ENCODE data around the gene PRMT3. TPM values are rescaled to one million over a fixed set of nuclear protein-coding genes. Genes with fewer than 3 reads are reported as not detected.

Gene PRMT3
- total RNA-seq, 1 experiment from 2014 or later = 22.6 TPM

DNA sequence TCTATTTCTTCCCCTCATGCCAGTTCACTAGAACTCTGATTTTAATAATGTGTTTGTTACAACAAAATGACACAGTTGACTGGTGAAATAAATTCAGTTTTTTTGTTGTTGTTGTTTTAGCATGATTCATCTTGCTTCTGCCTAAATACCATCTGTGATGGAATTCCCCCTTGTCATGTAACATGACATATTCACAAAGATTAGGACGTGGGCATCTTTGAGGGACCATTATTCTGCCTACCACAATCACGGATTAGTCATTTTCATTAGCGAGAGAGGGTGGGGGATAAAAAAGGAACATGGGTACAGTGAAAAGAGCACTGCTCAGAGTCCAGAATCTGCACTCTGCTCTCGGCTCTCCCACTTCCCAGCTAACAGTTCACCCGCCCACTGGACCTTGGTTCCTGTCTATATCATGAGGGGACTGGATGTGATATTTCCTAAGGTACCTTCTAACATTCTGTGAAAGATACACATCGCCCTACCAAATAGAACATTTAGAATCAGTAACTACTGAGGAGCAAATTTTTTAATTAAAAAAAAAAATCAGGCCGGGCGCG lies 12.7 kb upstream of the PRMT3 start:
- no peak overlapping the region for H3K4ac ChIP-seq (ENCODE audit: low read depth, low read length)
- TF ChIP-seq, protein P1, sequence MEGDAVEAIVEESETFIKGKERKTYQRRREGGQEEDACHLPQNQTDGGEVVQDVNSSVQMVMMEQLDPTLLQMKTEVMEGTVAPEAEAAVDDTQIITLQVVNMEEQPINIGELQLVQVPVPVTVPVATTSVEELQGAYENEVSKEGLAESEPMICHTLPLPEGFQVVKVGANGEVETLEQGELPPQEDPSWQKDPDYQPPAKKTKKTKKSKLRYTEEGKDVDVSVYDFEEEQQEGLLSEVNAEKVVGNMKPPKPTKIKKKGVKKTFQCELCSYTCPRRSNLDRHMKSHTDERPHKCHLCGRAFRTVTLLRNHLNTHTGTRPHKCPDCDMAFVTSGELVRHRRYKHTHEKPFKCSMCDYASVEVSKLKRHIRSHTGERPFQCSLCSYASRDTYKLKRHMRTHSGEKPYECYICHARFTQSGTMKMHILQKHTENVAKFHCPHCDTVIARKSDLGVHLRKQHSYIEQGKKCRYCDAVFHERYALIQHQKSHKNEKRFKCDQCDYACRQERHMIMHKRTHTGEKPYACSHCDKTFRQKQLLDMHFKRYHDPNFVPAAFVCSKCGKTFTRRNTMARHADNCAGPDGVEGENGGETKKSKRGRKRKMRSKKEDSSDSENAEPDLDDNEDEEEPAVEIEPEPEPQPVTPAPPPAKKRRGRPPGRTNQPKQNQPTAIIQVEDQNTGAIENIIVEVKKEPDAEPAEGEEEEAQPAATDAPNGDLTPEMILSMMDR (conservative IDR thresholded peaks at IDR 0.05) = no peak
- no peak overlapping the region for H2AK5ac ChIP-seq (ENCODE audit: insufficient read length, low read length)
- no peak overlapping the region for H3T11ph ChIP-seq (ENCODE audit: low read length)
- H2BK20ac ChIP-seq (ENCODE audit: low read depth, low read length, poor library complexity, severe bottlenecking) = no peak overlapping the region
- no peak overlapping the region for H3K27ac Mint-ChIP-seq
- no peaks in the 10 kb centered on the region for H3K27me3 ChIP-seq (ENCODE audit: insufficient read depth, low read length)
- no peak overlapping the region for H3K18ac ChIP-seq (ENCODE audit: insufficient read length, low read depth, low read length)
- no peak overlapping the region for H3K14ac ChIP-seq (ENCODE audit: insufficient read depth, low read length)
- H4K91ac ChIP-seq (ENCODE audit: insufficient read length, low read depth, low read length) = no peak overlapping the region
- no peak overlapping the region for H2BK15ac ChIP-seq (ENCODE audit: low read depth, low read length)
- no CpG with 5 or more reads among the region's 9 CpGs for WGBS (ENCODE audit: extremely low coverage, insufficient read length, low lambda C conversion rate)
- no peaks in the 10 kb centered on the region for H3K23me2 ChIP-seq (ENCODE audit: insufficient read length, low read depth, low read length, poor library complexity, severe bottlenecking)
- no peak overlapping the region for H3K23ac ChIP-seq (ENCODE audit: insufficient read length, low read depth, low read length)
- no peaks in the 10 kb centered on the region for H3K9me3 Mint-ChIP-seq
- peaks cover 0 to 8% (median 0%) of the 10 kb centered on the region in 3 experiments; a peak in 2 of 7 replicates for H3K36me3 Mint-ChIP-seq (ENCODE audit: insufficient read depth in 1 of 3, low read depth in 3 of 3)
- H3K9ac ChIP-seq (ENCODE audit: extremely low read depth, insufficient read length, low read length) = no peak overlapping the region
- peaks cover 3% of the 10 kb centered on the region; the same call in 1 of the 2 replicates for H3K4me1 ChIP-seq (ENCODE audit: insufficient read depth, low read length)
- no peaks in the 10 kb centered on the region for H3K79me1 ChIP-seq (ENCODE audit: insufficient read depth, low read depth, low read length, poor library complexity, severe bottlenecking)
- H2AFZ ChIP-seq (ENCODE audit: low read length) = no peak overlapping the region
- no peaks in the 10 kb centered on the region for H3K79me2 ChIP-seq (ENCODE audit: insufficient read depth, low read length)
- no peak overlapping the region for H3K56ac ChIP-seq (ENCODE audit: insufficient read length, low read depth, low read length)
- no peak overlapping the region for H2BK12ac ChIP-seq (ENCODE audit: insufficient read length, low read depth, low read length)
- no peak for DNase-seq
- no peak overlapping the region for H3K4me2 ChIP-seq (ENCODE audit: insufficient read depth, insufficient read length, low read length)
- H4K5ac ChIP-seq (ENCODE audit: insufficient read length, low read depth, low read length) = no peak overlapping the region
- H2BK5ac ChIP-seq (ENCODE audit: insufficient read length, low read length) = no peak overlapping the region
- H4K8ac ChIP-seq (replicated peaks; ENCODE audit: insufficient read length, low read depth, low read length) = no peak overlapping the region
- H3K27ac ChIP-seq (ENCODE audit: insufficient read length, low read depth, low read length) = no peak overlapping the region
- H3K4me1 Mint-ChIP-seq = peaks cover 4% of the 10 kb centered on the region in 2 experiments
- no peaks in the 10 kb centered on the region for H3K9me3 ChIP-seq (ENCODE audit: control insufficient read depth, low read depth, low read length)
- no peak overlapping the region for H2BK120ac ChIP-seq (ENCODE audit: low read depth, low read length, poor library complexity, severe bottlenecking)
- no peaks in the 10 kb centered on the region for H4K20me1 ChIP-seq (ENCODE audit: control insufficient read depth, insufficient read depth, insufficient read length)
- H3K27me3 Mint-ChIP-seq (ENCODE audit: low read depth) = no peaks in the 10 kb centered on the region
- no peak overlapping the region for H3K4me3 Mint-ChIP-seq
